GM12891 (cell line): Measurements from ENCODE around the gene TIE1.

Experiments
- POLR2A ChIP-seq: IDR thresholded peaks from 2 replicates; pipeline ENCODE4 v1.6.1; 2011; ENCODE audit warnings: low read depth, low read length, control low read depth
- POLR2AphosphoS5 ChIP-seq: IDR thresholded peaks from 2 replicates; pipeline ENCODE4 v1.6.1; 2011; ENCODE audit warnings: low read depth, low read length, control low read depth
- SPI1 ChIP-seq: IDR thresholded peaks from 2 replicates; pipeline ENCODE4 v1.6.1; 2011; ENCODE audit warnings: low read depth, low read length, control low read depth
- TAF1 ChIP-seq: IDR thresholded peaks from 2 replicates; pipeline ENCODE4 v1.6.1; 2011; ENCODE audit warnings: low read depth, low read length, control low read depth

GRCh38 chr1:43279161-43279560 lies 21.6 kb upstream of the TIE1 start:
- TF ChIP-seq POLR2A (no peak), SPI1 (no peak), POLR2AphosphoS5 (no peak), TAF1 (no peak)
